ENCODE measurements around the gene SORCS2.

SORCS2 gene

GRCh38 chr4:7459471-7459870 is 267.1 kb downstream of the SORCS2 start:
- DNase-seq (ENCODE audit: low read depth in 2 of 2): no peak
- TF ChIP-seq, protein P1, sequence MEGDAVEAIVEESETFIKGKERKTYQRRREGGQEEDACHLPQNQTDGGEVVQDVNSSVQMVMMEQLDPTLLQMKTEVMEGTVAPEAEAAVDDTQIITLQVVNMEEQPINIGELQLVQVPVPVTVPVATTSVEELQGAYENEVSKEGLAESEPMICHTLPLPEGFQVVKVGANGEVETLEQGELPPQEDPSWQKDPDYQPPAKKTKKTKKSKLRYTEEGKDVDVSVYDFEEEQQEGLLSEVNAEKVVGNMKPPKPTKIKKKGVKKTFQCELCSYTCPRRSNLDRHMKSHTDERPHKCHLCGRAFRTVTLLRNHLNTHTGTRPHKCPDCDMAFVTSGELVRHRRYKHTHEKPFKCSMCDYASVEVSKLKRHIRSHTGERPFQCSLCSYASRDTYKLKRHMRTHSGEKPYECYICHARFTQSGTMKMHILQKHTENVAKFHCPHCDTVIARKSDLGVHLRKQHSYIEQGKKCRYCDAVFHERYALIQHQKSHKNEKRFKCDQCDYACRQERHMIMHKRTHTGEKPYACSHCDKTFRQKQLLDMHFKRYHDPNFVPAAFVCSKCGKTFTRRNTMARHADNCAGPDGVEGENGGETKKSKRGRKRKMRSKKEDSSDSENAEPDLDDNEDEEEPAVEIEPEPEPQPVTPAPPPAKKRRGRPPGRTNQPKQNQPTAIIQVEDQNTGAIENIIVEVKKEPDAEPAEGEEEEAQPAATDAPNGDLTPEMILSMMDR (IDR thresholded peaks at IDR 0.05; ENCODE audit: low read depth, low read length): no peak
- no peak overlapping the region for H3K4me3 ChIP-seq (replicated peaks in 1 of 2; ENCODE audit: low read depth in 2 of 2, low read length in 2 of 2)

DNA sequence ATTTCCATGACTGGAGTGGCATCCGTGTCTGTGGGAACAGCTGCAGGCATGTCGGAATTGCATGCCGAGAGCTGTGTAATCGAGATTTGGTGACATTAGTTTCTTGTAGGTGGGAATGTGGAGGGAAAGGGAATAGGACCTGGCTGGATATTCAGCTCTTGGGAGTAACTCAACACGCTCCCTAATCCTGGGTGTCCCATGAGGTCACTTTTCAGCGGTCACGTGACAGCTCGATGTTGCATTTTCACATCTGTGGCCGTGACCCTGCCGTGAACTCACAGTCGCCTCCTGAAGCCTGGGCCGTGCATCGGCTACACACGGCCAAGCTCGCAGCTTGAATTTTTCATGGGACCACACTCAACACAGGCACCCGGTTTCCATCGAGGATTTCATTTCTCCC is 268.2 kb downstream of the SORCS2 start:
- TF ChIP-seq, protein P1 (IDR thresholded peaks at IDR 0.05; ENCODE audit: low read depth, low read length): no peak
- peak in 1 of 2 donors; percentile 19 for DNase-seq (ENCODE audit: low read depth in 2 of 2)
- no peak overlapping the region for H3K4me3 ChIP-seq (replicated peaks in 1 of 2; ENCODE audit: low read depth in 2 of 2, low read length in 2 of 2)

GRCh38 chr4:7461230-7461629 is 268.9 kb downstream of the SORCS2 start:
- TF ChIP-seq, protein P1 (IDR thresholded peaks at IDR 0.05; ENCODE audit: low read depth, low read length): no peak
- no peak for DNase-seq (ENCODE audit: low read depth in 2 of 2)
- H3K4me3 ChIP-seq (replicated peaks in 1 of 2; ENCODE audit: low read depth in 2 of 2, low read length in 2 of 2): no peak overlapping the region

GRCh38 chr4:7462509-7462971 is 270.2 kb downstream of the SORCS2 start:
- TF ChIP-seq, protein P1 (IDR thresholded peaks at IDR 0.05; ENCODE audit: low read depth, low read length): no peak
- no peak overlapping the region for H3K4me3 ChIP-seq (replicated peaks in 1 of 2; ENCODE audit: low read depth in 2 of 2, low read length in 2 of 2)
- DNase-seq (ENCODE audit: low read depth in 2 of 2): peak in 1 of 2 donors; percentile 10

DNA sequence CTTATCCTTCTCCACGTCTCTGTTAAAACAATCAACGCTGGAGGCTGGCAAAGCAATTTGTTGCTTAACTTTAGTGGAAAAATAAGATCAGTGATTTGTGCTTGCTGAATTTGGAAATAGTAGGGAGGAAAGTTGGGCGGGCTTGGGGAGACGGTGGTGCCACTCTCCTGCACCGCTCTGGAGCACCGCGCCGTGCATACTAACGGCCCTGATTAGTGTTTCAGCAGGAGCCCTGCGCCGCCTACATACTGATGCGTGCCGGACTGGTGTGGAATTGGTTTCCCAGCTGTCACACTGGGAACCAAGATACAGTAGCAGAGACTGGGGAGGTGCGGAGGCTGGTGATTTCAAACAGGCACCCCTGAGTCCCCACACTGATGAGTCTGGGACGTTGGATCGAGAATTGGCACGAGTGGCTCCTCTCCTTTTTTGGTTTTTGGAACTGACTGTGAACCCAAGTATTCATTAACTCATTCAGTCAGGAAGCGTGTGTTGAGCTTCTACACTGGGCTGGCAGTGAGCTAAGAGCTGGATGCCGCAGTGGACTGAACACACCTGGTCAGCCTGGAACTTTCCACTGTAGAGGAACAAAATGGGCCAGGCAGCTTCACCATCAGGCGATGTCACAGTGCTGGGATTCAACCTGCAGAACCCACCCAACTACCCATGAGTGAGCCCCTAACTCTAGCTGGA is 271.4 kb downstream of the SORCS2 start:
- no peak for DNase-seq (ENCODE audit: low read depth in 2 of 2)
- TF ChIP-seq, protein P1 (IDR thresholded peaks at IDR 0.05; ENCODE audit: low read depth, low read length): no peak

GRCh38 chr4:7464259-7464655 is 271.9 kb downstream of the SORCS2 start:
- no peak overlapping the region for H3K4me3 ChIP-seq (replicated peaks in 1 of 2; ENCODE audit: low read depth in 2 of 2, low read length in 2 of 2)
- TF ChIP-seq, protein P1 (IDR thresholded peaks at IDR 0.05; ENCODE audit: low read depth, low read length): no peak
- DNase-seq (ENCODE audit: low read depth in 2 of 2): no peak

More for the DNA sequence above, 271.4 kb downstream of the SORCS2 start:
- no peak overlapping the region for H3K4me3 ChIP-seq (replicated peaks in 1 of 2; ENCODE audit: low read depth in 2 of 2, low read length in 2 of 2)
